ENCODE measurements around the gene GZF1.
"Not testable (repeated sequence)": the region's sequence is repeated elsewhere in the genome, so short reads cannot be mapped to it uniquely, and the experiment has no call there.

Gene GZF1

GRCh38 chr20:23347791-23348190 is 14.2 kb upstream of the GZF1 start:
- no peak for DNase-seq

- not testable (repeated sequence) for DNase-seq
Observed at GRCh38 chr20:23348510-23348909, 13.5 kb upstream of the GZF1 start.

- peak in 1 of 2 donors; percentile 88 for DNase-seq
Observed at GRCh38 chr20:23349338-23350195, 12.4 kb upstream of the GZF1 start.

- peak; percentile 97 to 98 for DNase-seq
Observed at GRCh38 chr20:23350196-23350903, 11.6 kb upstream of the GZF1 start, which contains the start of gene NXT1. Gene NXT1, plus strand, starts transcription at chr20:23350791. Its CDS starts 3,251 bp downstream, at chr20:23354042.

GRCh38 chr20:23350904-23351838 is 10.8 kb upstream of the GZF1 start:
- peak; percentile 76 to 77 for DNase-seq

- no peak for DNase-seq
Observed at GRCh38 chr20:23356203-23356602, 5.8 kb upstream of the GZF1 start.

GRCh38 chr20:23357767-23358562 is 4.0 kb upstream of the GZF1 start:
- DNase-seq = peak; percentile 100

GRCh38 chr20:23358563-23358906 is 3.4 kb upstream of the GZF1 start:
- DNase-seq = no peak

- DNase-seq = no peak
Observed at GRCh38 chr20:23358923-23359593, 2.9 kb upstream of the GZF1 start.

- no peak for DNase-seq
Observed at GRCh38 chr20:23360531-23360930, 1.5 kb upstream of the GZF1 start.

GRCh38 chr20:23361119-23361475 is 885 bp upstream of the GZF1 start:
- DNase-seq = peak in 1 of 2 donors; percentile 36

- DNase-seq = peak; percentile 49 to 56
Observed at GRCh38 chr20:23362392-23363256, 642 bp downstream of the GZF1 start.

GRCh38 chr20:23363257-23363649 is 1.3 kb downstream of the GZF1 start:
- no peak for DNase-seq

- DNase-seq = no peak
Observed at GRCh38 chr20:23365390-23366165, 3.6 kb downstream of the GZF1 start.

- DNase-seq = peak in 1 of 2 donors; percentile 54
Observed at GRCh38 chr20:23366384-23366783, 4.4 kb downstream of the GZF1 start.

GRCh38 chr20:23367770-23368169 is 5.8 kb downstream of the GZF1 start:
- DNase-seq = no peak

- DNase-seq = no peak
Observed at GRCh38 chr20:23368316-23369071, 6.5 kb downstream of the GZF1 start.

GRCh38 chr20:23369072-23369823 is 7.3 kb downstream of the GZF1 start:
- no peak for DNase-seq
